ENCODE results near the gene NAPSA.

The NAPSA gene

GRCh38 chr19:50365434-50366306 lies at the start of gene NAPSA:
Gene NAPSA (minus strand): TSS chr19:50365639. CDS start chr19:50365621, 18 bp downstream.
- H3K27ac ChIP-seq (ENCODE audit: low read length): no peak within 1 kb of the TSS
- H3K36me3 ChIP-seq (ENCODE audit: control insufficient read depth in 1 of 2, insufficient read depth in 2 of 2, low read length in 2 of 2): no peaks in the 10 kb centered on the region
- H3K27me3 ChIP-seq (ENCODE audit: low read depth, low read length): no peaks in the 10 kb centered on the region
- H3K9me3 ChIP-seq (ENCODE audit: control insufficient read depth in 1 of 2, low read length in 2 of 2): no peaks in the 10 kb centered on the region
- no peak within 1 kb of the TSS for H3K4me3 ChIP-seq (ENCODE audit: low read depth in 1 of 2, low read length in 2 of 2)
- H3K4me1 ChIP-seq (ENCODE audit: control insufficient read depth in 1 of 2, insufficient read depth in 2 of 2, low read length in 2 of 2): no peaks in the 10 kb centered on the region

GRCh38 chr19:50413531-50413930 lies 48.1 kb upstream of the NAPSA start:
- Histone ChIP-seq H3K4me1 (ENCODE audit: control insufficient read depth in 1 of 2, insufficient read depth in 2 of 2, low read length in 2 of 2) (peaks cover 0 to 5% of the 10 kb centered on the region in 2 donors), H3K27me3 (ENCODE audit: low read depth, low read length) (peaks cover 7% of the 10 kb centered on the region), H3K27ac (ENCODE audit: low read length) (no peak overlapping the region), H3K36me3 (ENCODE audit: control insufficient read depth in 1 of 2, insufficient read depth in 2 of 2, low read length in 2 of 2) (peaks cover 0 to 16% of the 10 kb centered on the region in 2 donors), H3K4me3 (ENCODE audit: low read depth in 1 of 2, low read length in 2 of 2) (no peak overlapping the region), H3K9me3 (ENCODE audit: control insufficient read depth in 1 of 2, low read length in 2 of 2) (no peaks in the 10 kb centered on the region)

GRCh38 chr19:50413096-50413495 lies 47.7 kb upstream of the NAPSA start:
- Histone ChIP-seq H3K9me3 (ENCODE audit: control insufficient read depth in 1 of 2, low read length in 2 of 2) (no peaks in the 10 kb centered on the region), H3K4me3 (ENCODE audit: low read depth in 1 of 2, low read length in 2 of 2) (no peak overlapping the region), H3K27ac (ENCODE audit: low read length) (no peak overlapping the region), H3K4me1 (ENCODE audit: control insufficient read depth in 1 of 2, insufficient read depth in 2 of 2, low read length in 2 of 2) (peaks cover 0 to 4% of the 10 kb centered on the region in 2 donors), H3K36me3 (ENCODE audit: control insufficient read depth in 1 of 2, insufficient read depth in 2 of 2, low read length in 2 of 2) (peaks cover 0 to 16% of the 10 kb centered on the region in 2 donors), H3K27me3 (ENCODE audit: low read depth, low read length) (peaks cover 3% of the 10 kb centered on the region)

- H3K4me1 ChIP-seq (ENCODE audit: control insufficient read depth in 1 of 2, insufficient read depth in 2 of 2, low read length in 2 of 2): peaks cover 0 to 4% of the 10 kb centered on the region in 2 donors
- H3K36me3 ChIP-seq (ENCODE audit: control insufficient read depth in 1 of 2, insufficient read depth in 2 of 2, low read length in 2 of 2): peaks cover 0 to 16% of the 10 kb centered on the region in 2 donors
- no peaks in the 10 kb centered on the region for H3K9me3 ChIP-seq (ENCODE audit: control insufficient read depth in 1 of 2, low read length in 2 of 2)
These were observed 47.0 kb upstream of the NAPSA start for GRCh38 chr19:50412419-50412818.

GRCh38 chr19:50410109-50410508 lies 44.7 kb upstream of the NAPSA start:
- Histone ChIP-seq H3K27ac (ENCODE audit: low read length) (no peak overlapping the region), H3K4me3 (ENCODE audit: low read depth in 1 of 2, low read length in 2 of 2) (no peak overlapping the region), H3K36me3 (ENCODE audit: control insufficient read depth in 1 of 2, insufficient read depth in 2 of 2, low read length in 2 of 2) (peaks cover 0 to 19% of the 10 kb centered on the region in 2 donors), H3K9me3 (ENCODE audit: control insufficient read depth in 1 of 2, low read length in 2 of 2) (no peaks in the 10 kb centered on the region), H3K4me1 (ENCODE audit: control insufficient read depth in 1 of 2, insufficient read depth in 2 of 2, low read length in 2 of 2) (no peaks in the 10 kb centered on the region), H3K27me3 (ENCODE audit: low read depth, low read length) (no peaks in the 10 kb centered on the region)

More at GRCh38 chr19:50412419-50412818, 47.0 kb upstream of the NAPSA start:
- Histone ChIP-seq H3K27ac (ENCODE audit: low read length) (no peak overlapping the region), H3K27me3 (ENCODE audit: low read depth, low read length) (no peaks in the 10 kb centered on the region), H3K4me3 (ENCODE audit: low read depth in 1 of 2, low read length in 2 of 2) (no peak overlapping the region)

GRCh38 chr19:50409347-50409746 lies 43.9 kb upstream of the NAPSA start:
- Histone ChIP-seq H3K36me3 (ENCODE audit: control insufficient read depth in 1 of 2, insufficient read depth in 2 of 2, low read length in 2 of 2) (peaks cover 0 to 19% of the 10 kb centered on the region in 2 donors), H3K27me3 (ENCODE audit: low read depth, low read length) (no peaks in the 10 kb centered on the region), H3K27ac (ENCODE audit: low read length) (no peak overlapping the region), H3K9me3 (ENCODE audit: control insufficient read depth in 1 of 2, low read length in 2 of 2) (no peaks in the 10 kb centered on the region), H3K4me3 (ENCODE audit: low read depth in 1 of 2, low read length in 2 of 2) (no peak overlapping the region), H3K4me1 (ENCODE audit: control insufficient read depth in 1 of 2, insufficient read depth in 2 of 2, low read length in 2 of 2) (no peaks in the 10 kb centered on the region)

GRCh38 chr19:50406829-50407228 lies 41.4 kb upstream of the NAPSA start:
- H3K4me1 ChIP-seq (ENCODE audit: control insufficient read depth in 1 of 2, insufficient read depth in 2 of 2, low read length in 2 of 2): no peaks in the 10 kb centered on the region
- H3K27ac ChIP-seq (ENCODE audit: low read length): no peak overlapping the region
- peaks cover 0 to 40% of the 10 kb centered on the region in 2 donors for H3K36me3 ChIP-seq (ENCODE audit: control insufficient read depth in 1 of 2, insufficient read depth in 2 of 2, low read length in 2 of 2)
- no peak overlapping the region for H3K4me3 ChIP-seq (ENCODE audit: low read depth in 1 of 2, low read length in 2 of 2)
- no peaks in the 10 kb centered on the region for H3K27me3 ChIP-seq (ENCODE audit: low read depth, low read length)
- no peaks in the 10 kb centered on the region for H3K9me3 ChIP-seq (ENCODE audit: control insufficient read depth in 1 of 2, low read length in 2 of 2)

GRCh38 chr19:50406156-50406820 lies 40.8 kb upstream of the NAPSA start:
- Histone ChIP-seq H3K9me3 (ENCODE audit: control insufficient read depth in 1 of 2, low read length in 2 of 2) (no peaks in the 10 kb centered on the region), H3K36me3 (ENCODE audit: control insufficient read depth in 1 of 2, insufficient read depth in 2 of 2, low read length in 2 of 2) (peaks cover 0 to 40% of the 10 kb centered on the region in 2 donors), H3K27me3 (ENCODE audit: low read depth, low read length) (no peaks in the 10 kb centered on the region), H3K4me1 (ENCODE audit: control insufficient read depth in 1 of 2, insufficient read depth in 2 of 2, low read length in 2 of 2) (no peaks in the 10 kb centered on the region), H3K4me3 (ENCODE audit: low read depth in 1 of 2, low read length in 2 of 2) (no peak overlapping the region), H3K27ac (ENCODE audit: low read length) (no peak overlapping the region)

- no peaks in the 10 kb centered on the region for H3K4me1 ChIP-seq (ENCODE audit: control insufficient read depth in 1 of 2, insufficient read depth in 2 of 2, low read length in 2 of 2)
- H3K36me3 ChIP-seq (ENCODE audit: control insufficient read depth in 1 of 2, insufficient read depth in 2 of 2, low read length in 2 of 2): peaks cover 3 to 28% of the 10 kb centered on the region in 2 donors
- no peak overlapping the region for H3K4me3 ChIP-seq (ENCODE audit: low read depth in 1 of 2, low read length in 2 of 2)
- H3K27me3 ChIP-seq (ENCODE audit: low read depth, low read length): no peaks in the 10 kb centered on the region
- no peaks in the 10 kb centered on the region for H3K9me3 ChIP-seq (ENCODE audit: control insufficient read depth in 1 of 2, low read length in 2 of 2)
- H3K27ac ChIP-seq (ENCODE audit: low read length): no peak overlapping the region
These were observed 37.3 kb upstream of the NAPSA start for GRCh38 chr19:50402544-50403301.

- no peaks in the 10 kb centered on the region for H3K4me1 ChIP-seq (ENCODE audit: control insufficient read depth in 1 of 2, insufficient read depth in 2 of 2, low read length in 2 of 2)
- H3K9me3 ChIP-seq (ENCODE audit: control insufficient read depth in 1 of 2, low read length in 2 of 2): no peaks in the 10 kb centered on the region
- H3K27me3 ChIP-seq (ENCODE audit: low read depth, low read length): no peaks in the 10 kb centered on the region
- peaks cover 3 to 24% of the 10 kb centered on the region in 2 donors for H3K36me3 ChIP-seq (ENCODE audit: control insufficient read depth in 1 of 2, insufficient read depth in 2 of 2, low read length in 2 of 2)
- H3K4me3 ChIP-seq (ENCODE audit: low read depth in 1 of 2, low read length in 2 of 2): no peak overlapping the region
- no peak overlapping the region for H3K27ac ChIP-seq (ENCODE audit: low read length)
These were observed 36.4 kb upstream of the NAPSA start for GRCh38 chr19:50401605-50402450.

Measured in muscle layer of duodenum (tissue), 2 donors.